ENCODE data around the gene MRPL49.
A peak's percentile ranks its signal among the peaks of the same experiment; 100 is the strongest.

The MRPL49 gene

GRCh38 chr11:65109231-65110198 lies 12.6 kb upstream of the MRPL49 start:
- TF ChIP-seq, protein P1, sequence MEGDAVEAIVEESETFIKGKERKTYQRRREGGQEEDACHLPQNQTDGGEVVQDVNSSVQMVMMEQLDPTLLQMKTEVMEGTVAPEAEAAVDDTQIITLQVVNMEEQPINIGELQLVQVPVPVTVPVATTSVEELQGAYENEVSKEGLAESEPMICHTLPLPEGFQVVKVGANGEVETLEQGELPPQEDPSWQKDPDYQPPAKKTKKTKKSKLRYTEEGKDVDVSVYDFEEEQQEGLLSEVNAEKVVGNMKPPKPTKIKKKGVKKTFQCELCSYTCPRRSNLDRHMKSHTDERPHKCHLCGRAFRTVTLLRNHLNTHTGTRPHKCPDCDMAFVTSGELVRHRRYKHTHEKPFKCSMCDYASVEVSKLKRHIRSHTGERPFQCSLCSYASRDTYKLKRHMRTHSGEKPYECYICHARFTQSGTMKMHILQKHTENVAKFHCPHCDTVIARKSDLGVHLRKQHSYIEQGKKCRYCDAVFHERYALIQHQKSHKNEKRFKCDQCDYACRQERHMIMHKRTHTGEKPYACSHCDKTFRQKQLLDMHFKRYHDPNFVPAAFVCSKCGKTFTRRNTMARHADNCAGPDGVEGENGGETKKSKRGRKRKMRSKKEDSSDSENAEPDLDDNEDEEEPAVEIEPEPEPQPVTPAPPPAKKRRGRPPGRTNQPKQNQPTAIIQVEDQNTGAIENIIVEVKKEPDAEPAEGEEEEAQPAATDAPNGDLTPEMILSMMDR (IDR thresholded peaks at IDR 0.05; ENCODE audit: low read depth, low read length, missing control alignments), result no peak
- DNase-seq (ENCODE audit: extremely low read depth, low read depth), result no peak

GRCh38 chr11:65110354-65110861 lies 11.7 kb upstream of the MRPL49 start:
- TF ChIP-seq, protein P1 (IDR thresholded peaks at IDR 0.05; ENCODE audit: low read depth, low read length, missing control alignments), result peak; percentile 97
- DNase-seq (ENCODE audit: extremely low read depth, low read depth), result peak; percentile 54
- H3K4me3 ChIP-seq (replicated peaks; ENCODE audit: low read depth, low read length), result no peak overlapping the region

More at GRCh38 chr11:65109231-65110198, 12.6 kb upstream of the MRPL49 start:
- no peak overlapping the region for H3K4me3 ChIP-seq (replicated peaks; ENCODE audit: low read depth, low read length)

DNA sequence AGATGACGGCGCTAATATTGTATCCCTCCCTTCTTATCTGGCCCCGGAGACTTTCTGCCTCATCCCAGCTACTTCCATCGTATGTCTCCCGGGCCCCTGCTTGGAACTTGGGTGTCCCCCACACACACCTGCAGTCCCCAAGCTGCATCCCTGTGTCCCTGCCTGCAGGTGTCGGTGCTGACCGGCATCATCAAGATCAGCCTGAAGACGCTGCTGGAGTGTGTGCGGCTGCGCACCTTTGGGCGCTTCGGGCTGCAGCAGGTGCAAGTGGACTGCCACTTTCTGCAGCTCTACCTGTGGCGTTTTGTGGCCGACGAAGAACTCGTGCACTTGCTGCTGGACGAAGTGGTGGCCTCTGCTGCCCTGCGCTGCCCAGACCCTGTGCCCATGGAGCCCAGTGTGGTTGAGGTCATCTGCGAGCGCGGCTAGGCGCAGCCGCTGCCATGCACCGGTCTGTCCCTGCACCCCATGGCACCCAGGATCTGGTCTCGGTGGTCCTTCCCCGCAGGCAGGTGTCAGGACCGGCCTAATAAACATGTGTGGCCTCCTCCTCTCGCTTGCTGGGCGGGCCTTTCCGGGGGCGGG lies 10.9 kb upstream of the MRPL49 start:
- DNase-seq (ENCODE audit: extremely low read depth, low read depth), result no peak
- H3K4me3 ChIP-seq (replicated peaks; ENCODE audit: low read depth, low read length), result no peak overlapping the region
- TF ChIP-seq, protein P1 (IDR thresholded peaks at IDR 0.05; ENCODE audit: low read depth, low read length, missing control alignments), result no peak

DNA sequence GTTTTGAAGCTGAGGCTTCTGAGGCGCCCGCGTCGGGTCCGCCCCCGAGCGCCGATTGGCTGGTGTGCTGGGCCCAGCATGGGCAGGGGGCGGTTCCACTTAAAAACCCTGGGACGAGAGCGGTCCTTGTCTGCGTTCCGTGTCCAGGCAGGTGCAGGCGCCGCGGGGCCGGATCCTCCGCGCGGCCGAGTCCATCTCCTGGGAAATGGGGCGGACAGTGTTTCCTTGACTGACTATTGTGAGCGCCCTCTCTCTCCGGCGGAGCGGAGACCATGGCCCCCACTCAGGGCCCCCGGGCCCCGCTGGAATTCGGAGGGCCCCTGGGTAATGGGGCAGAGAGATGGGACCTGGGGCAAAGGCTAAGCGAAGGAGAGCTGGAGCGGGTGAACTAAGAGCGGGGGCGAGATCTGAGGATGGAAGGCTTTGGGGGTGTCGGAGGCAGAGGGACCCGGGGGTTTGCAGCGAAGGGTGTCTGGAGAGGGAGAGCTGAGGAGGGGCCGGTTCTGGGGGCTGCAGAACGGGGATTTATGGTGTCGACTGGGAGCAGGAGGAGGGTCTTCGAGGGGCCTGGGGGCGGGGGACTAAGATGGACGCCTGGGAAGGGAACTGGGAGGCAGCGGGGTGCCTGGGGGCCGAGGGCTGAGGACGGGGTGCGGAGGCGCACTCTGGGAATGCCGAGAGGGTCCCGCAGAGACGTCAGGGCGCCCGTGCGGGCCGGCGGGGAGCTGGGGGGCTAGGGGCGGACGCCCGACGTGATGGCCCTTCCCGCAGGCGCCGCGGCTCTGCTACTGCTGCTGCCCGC lies 10.2 kb upstream of the MRPL49 start, which contains the start of gene TM7SF2:
Gene TM7SF2 (plus strand): TSS at position 129 of the 802 bp plus-strand sequence. CDS start 144 bp downstream, at position 273.
- H3K4me3 ChIP-seq (replicated peaks; ENCODE audit: low read depth, low read length), result peak within 1 kb of the TSS; percentile 52
- TF ChIP-seq, protein P1 (IDR thresholded peaks at IDR 0.05; ENCODE audit: low read depth, low read length, missing control alignments), result no peak
- DNase-seq (ENCODE audit: extremely low read depth, low read depth), result no peak

- TF ChIP-seq, protein P1 (IDR thresholded peaks at IDR 0.05; ENCODE audit: low read depth, low read length, missing control alignments), result peak; percentile 85
- DNase-seq (ENCODE audit: extremely low read depth, low read depth), result no peak
- peak overlapping the region; percentile 52 for H3K4me3 ChIP-seq (replicated peaks; ENCODE audit: low read depth, low read length)
Measured at GRCh38 chr11:65112546-65113360, 9.4 kb upstream of the MRPL49 start.
